ENCODE data around the gene CHTF18.

GRCh38 chr16:830871-831570, 42.6 kb downstream of the CHTF18 start:
- TF ChIP-seq EGR1 (IDR thresholded peaks at IDR 0.05; ENCODE audit: borderline replicate concordance in 1 of 2, low read depth in 2 of 2, low read length in 2 of 2) = no peak
- TF ChIP-seq ETV6 (conservative IDR thresholded peaks at IDR 0.05 in 1 of 2, IDR thresholded peaks at IDR 0.05 in 1 of 2; ENCODE audit: borderline replicate concordance in 1 of 2, low read depth in 1 of 2) = no peak
- TF ChIP-seq POU2F2 (IDR thresholded peaks at IDR 0.05; ENCODE audit: borderline replicate concordance, low read depth, low read length) = no peak
- no peak for TF ChIP-seq MYC (IDR thresholded peaks at IDR 0.05; ENCODE audit: insufficient read depth, insufficient read length, insufficient replicate concordance, low read length, severe bottlenecking)
- TF ChIP-seq POLR2A (IDR thresholded peaks at IDR 0.05; ENCODE audit: low read depth, low read length) = no peak
- no peak for TF ChIP-seq ATF2 (IDR thresholded peaks at IDR 0.05; ENCODE audit: low read length)
- no peak for TF ChIP-seq CBX3 (IDR thresholded peaks at IDR 0.05; ENCODE audit: borderline replicate concordance, low read depth)
- TF ChIP-seq CTCF (IDR thresholded peaks at IDR 0.05 in 2 of 3, conservative IDR thresholded peaks at IDR 0.05 in 1 of 3; ENCODE audit: control insufficient read depth in 2 of 3, extremely low read depth in 1 of 3, insufficient read depth in 1 of 3, low read depth in 3 of 3, low read length in 3 of 3) = no peak
- TF ChIP-seq PKNOX1 (IDR thresholded peaks at IDR 0.05) = no peak
- TF ChIP-seq POLR2AphosphoS2 (IDR thresholded peaks at IDR 0.05; ENCODE audit: low read depth, low read length) = no peak
- no peak for TF ChIP-seq EZH2 (IDR thresholded peaks at IDR 0.05; ENCODE audit: borderline replicate concordance, control insufficient read depth, low read depth, low read length)

All from GM12878 (cell line).